Subcutaneous adipose tissue (tissue), 4 donors: ENCODE data around the gene ZNF574. TPM values are rescaled to one million over a fixed set of nuclear protein-coding genes. Genes with fewer than 3 reads are reported as not detected.

Source experiments
- total RNA-seq, 4 donors: library from RNA; depleted of rRNA; stranded (reverse); fragments of >200 nt; gene quantifications; one replicate each; pipeline ENCODE4 v1.1.0, GENCODE V29; 2016
- TF ChIP-seq, protein P1 (sequence below): fragments of 450-650 bp; IDR thresholded peaks from one replicate; pipeline ENCODE4 v1.5.1; 2016; ENCODE audit warnings: low read depth, mild to moderate bottlenecking, control low read depth, antibody characterized with exemption, moderate library complexity

The ZNF574 gene
- total RNA-seq, 4 donors from 2014 or later: 8.2 to 11.7 (median 9.9) TPM

DNA sequence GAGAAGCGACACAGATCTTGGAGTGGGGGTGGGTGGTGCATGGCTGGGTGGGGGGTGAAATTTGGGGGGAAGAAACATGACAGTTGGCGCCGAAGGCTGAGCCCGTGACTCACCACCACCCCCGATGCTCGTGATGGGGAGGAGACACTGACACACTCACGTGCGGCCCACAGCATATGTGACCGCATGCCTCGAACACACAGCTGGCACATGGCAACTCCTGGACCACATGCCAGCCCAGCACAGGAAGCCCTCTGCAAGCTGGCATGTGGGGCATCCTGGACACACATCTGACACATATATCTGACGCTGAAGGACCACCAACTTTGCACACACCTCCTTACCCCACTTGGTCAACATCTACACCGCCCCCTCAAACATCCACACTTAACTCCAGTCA is 4.7 kb upstream of the ZNF574 start:
- TF ChIP-seq, protein P1, sequence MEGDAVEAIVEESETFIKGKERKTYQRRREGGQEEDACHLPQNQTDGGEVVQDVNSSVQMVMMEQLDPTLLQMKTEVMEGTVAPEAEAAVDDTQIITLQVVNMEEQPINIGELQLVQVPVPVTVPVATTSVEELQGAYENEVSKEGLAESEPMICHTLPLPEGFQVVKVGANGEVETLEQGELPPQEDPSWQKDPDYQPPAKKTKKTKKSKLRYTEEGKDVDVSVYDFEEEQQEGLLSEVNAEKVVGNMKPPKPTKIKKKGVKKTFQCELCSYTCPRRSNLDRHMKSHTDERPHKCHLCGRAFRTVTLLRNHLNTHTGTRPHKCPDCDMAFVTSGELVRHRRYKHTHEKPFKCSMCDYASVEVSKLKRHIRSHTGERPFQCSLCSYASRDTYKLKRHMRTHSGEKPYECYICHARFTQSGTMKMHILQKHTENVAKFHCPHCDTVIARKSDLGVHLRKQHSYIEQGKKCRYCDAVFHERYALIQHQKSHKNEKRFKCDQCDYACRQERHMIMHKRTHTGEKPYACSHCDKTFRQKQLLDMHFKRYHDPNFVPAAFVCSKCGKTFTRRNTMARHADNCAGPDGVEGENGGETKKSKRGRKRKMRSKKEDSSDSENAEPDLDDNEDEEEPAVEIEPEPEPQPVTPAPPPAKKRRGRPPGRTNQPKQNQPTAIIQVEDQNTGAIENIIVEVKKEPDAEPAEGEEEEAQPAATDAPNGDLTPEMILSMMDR: no peak

DNA sequence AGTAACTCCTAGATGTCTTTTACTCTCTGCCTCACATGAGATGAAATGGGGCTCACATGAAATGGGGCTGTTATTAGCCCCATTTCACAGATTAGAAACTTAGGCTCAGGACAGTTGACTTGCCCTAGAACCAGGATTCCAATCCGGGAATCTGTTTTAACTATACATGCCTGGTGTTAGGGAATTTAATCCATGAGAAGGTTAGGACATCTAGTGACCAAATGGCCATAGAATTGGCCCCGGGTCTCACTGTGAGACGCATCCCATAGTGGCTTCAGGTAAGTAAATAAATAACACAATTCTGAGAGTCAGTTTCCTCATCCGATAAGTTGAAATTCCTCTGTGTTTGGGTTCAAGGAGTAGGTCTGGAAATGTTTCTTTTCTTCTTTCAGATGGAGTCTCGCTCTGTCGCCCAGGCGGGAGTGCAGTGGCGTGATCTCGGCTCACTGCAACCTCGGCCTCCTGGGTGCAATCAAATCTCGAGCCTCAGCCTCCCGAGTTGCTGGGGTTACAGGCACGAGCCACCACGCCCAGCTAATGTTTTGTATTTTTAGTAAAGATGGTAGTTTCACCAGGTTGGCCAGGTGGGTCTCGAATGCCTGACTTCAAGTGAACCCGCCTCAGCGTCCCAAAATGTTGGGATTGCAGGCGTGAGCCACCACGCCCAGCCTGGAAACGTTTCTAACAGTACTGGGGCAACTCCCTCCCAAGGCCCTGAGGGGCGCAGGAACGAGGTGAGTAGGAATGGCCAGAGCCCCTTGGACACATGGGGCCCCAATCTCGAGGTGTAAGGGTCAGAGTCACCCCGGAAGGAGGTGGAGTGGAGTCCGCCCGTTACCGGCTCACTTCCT is 1.2 kb upstream of the ZNF574 start:
- TF ChIP-seq, protein P1: no peak

DNA sequence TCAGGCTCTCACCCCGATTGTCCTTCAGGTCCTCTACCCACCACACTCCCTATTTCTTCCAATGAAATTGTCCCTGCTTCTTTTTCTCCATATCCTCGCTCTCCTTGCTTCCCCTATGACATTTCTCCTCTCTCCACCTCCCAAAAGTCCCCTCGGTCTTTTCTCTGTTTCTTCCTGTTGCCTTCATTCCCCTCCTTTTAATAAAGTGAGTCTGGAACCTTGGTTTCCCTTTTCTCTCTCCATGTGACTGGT is 676 bp upstream of the ZNF574 start:
- TF ChIP-seq, protein P1: no peak

DNA sequence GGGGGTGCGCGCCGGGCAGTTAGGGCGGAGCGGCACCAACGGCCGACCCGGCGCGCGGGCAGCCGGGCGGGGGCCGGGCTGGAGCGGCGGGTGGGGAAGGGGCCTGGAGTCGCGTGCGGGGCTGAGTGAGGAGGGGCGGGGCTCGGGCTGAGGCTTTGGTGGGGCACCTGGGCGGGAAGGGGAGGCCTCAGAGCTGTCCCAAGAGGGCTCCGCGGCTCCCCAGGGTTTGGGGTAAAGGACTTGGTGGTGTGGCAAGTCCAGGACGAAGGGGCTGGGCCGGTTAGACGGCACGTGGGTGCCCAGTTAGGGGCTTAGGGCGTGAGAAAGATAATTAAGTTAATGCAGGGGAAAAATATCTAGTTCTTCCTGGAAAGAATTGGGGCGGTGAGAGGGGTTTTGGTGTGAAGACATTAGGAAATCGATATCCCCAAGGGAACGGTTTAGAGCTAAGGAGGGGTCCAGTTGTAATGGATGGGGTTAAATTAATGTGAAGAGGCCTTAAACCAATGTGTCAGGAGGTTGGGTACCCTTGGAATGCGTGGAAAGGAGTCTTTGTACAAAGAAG is 496 bp downstream of the ZNF574 start:
- TF ChIP-seq, protein P1: no peak

DNA sequence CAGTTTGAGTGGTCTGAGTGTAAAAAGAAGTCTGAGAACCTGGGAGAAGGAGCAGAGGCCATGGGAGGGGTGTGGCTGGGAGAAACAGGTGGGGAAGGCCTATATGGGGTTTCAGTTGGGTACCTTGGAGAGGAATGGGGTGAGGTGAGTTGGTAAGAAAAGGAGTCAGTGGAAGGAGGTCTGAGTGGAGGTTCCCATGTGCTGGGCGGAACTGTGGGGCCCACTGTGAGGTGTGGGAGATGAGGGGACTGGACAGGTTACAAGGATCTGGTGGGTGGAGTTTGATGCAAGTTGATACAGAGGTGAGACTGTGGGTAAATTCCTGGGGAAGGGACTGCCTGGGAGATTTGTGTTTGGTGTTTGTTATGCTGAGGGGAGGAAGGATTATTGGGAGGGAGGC is 2.1 kb downstream of the ZNF574 start:
- TF ChIP-seq, protein P1: no peak

DNA sequence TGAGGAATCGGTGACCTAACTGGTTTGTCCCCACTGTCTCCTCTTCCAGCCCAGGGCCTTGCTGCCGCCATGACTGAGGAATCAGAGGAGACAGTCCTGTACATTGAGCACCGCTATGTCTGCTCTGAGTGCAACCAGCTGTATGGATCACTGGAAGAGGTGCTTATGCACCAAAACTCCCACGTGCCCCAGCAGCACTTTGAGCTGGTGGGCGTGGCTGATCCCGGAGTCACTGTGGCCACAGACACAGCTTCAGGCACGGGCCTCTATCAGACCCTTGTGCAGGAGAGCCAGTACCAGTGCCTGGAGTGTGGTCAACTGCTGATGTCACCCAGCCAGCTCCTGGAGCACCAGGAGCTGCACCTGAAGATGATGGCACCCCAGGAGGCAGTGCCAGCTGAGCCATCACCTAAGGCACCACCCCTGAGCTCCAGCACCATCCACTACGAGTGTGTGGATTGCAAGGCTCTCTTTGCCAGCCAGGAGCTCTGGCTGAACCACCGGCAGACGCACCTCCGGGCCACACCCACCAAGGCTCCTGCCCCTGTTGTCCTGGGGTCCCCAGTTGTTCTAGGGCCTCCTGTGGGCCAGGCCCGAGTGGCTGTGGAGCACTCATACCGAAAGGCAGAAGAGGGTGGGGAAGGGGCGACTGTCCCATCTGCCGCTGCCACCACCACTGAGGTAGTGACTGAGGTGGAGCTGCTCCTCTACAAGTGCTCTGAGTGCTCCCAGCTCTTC is 2.7 kb downstream of the ZNF574 start:
- TF ChIP-seq, protein P1: no peak

DNA sequence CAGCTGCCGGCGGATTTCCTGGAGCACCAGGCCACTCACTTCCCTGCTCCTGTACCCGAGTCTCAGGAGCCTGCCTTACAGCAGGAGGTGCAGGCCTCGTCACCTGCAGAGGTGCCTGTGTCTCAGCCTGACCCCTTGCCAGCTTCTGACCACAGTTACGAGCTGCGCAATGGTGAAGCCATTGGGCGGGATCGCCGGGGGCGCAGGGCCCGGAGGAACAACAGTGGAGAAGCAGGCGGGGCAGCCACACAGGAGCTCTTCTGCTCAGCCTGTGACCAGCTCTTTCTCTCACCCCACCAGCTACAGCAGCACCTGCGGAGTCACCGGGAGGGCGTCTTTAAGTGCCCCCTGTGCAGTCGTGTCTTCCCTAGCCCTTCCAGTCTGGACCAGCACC is 3.3 kb downstream of the ZNF574 start:
- TF ChIP-seq, protein P1: no peak
